ENCODE measurements around the gene TMEM53. TPM values are rescaled to one million over a fixed set of nuclear protein-coding genes. Genes with fewer than 3 reads are reported as not detected.

The TMEM53 gene
- total RNA-seq, 1 donor from 2014 or later: 14.1 TPM

- peaks cover 31% of the 10 kb centered on the region for H3K4me1 Mint-ChIP-seq
- peaks cover 5% of the 10 kb centered on the region for H3K36me3 Mint-ChIP-seq (ENCODE audit: low read depth)
- peak overlapping the region; percentile 53 for H3K27ac Mint-ChIP-seq (ENCODE audit: unreplicated experiment)
Measured at GRCh38 chr1:44641126-44642102, 32.9 kb downstream of the TMEM53 start.

DNA sequence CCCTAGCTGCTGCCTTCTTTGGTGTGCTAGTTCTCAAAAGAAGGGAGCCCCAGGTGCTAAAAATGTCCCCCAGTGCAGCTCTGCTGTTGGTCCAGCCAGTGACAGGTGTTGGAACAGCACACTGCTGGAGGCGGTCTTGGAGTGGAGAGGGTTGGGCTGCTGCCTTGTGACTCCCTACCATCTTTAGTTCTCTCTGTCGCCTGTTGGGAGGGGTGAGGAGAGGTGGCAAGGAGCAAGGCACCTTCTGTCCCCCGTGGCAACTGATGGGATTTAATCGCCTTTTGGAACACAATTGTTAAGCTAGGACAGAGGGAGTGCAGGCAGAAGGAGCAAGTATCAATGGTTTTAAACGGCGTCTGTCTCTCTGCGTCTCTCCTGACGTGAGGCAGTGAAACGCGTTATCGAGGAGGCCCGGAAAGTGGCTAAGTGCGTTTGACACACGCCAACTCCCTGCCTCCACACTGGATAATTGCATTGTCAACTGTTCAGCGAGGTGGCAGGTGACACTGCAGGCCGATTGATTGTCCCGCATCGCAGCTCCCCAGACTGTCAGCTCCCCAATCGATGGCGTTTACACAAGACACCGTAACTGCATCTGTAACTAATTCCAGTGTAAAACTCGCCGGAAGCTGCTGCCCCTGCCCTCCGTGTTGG lies 34.0 kb downstream of the TMEM53 start:
- no peaks in the 10 kb centered on the region for H3K27me3 Mint-ChIP-seq (ENCODE audit: low read depth)
- no peak overlapping the region for H3K4me3 Mint-ChIP-seq
- no peak overlapping the region for H3K27ac Mint-ChIP-seq (ENCODE audit: unreplicated experiment)
- no peak for DNase-seq (ENCODE audit: low read depth, low spot score)
- peaks cover 39% of the 10 kb centered on the region for H3K4me1 Mint-ChIP-seq
- no peaks in the 10 kb centered on the region for H3K9me3 Mint-ChIP-seq
- no peak for TF ChIP-seq CTCF (conservative IDR thresholded peaks at IDR 0.05)
- H3K36me3 Mint-ChIP-seq (ENCODE audit: low read depth): peaks cover 10% of the 10 kb centered on the region

More at GRCh38 chr1:44641126-44642102, 32.9 kb downstream of the TMEM53 start:
- H3K9me3 Mint-ChIP-seq: no peaks in the 10 kb centered on the region
- no peak for DNase-seq (ENCODE audit: low read depth, low spot score)
- no peaks in the 10 kb centered on the region for H3K27me3 Mint-ChIP-seq (ENCODE audit: low read depth)
- H3K4me3 Mint-ChIP-seq: peak overlapping the region; percentile 31
- TF ChIP-seq CTCF (conservative IDR thresholded peaks at IDR 0.05): no peak

DNA sequence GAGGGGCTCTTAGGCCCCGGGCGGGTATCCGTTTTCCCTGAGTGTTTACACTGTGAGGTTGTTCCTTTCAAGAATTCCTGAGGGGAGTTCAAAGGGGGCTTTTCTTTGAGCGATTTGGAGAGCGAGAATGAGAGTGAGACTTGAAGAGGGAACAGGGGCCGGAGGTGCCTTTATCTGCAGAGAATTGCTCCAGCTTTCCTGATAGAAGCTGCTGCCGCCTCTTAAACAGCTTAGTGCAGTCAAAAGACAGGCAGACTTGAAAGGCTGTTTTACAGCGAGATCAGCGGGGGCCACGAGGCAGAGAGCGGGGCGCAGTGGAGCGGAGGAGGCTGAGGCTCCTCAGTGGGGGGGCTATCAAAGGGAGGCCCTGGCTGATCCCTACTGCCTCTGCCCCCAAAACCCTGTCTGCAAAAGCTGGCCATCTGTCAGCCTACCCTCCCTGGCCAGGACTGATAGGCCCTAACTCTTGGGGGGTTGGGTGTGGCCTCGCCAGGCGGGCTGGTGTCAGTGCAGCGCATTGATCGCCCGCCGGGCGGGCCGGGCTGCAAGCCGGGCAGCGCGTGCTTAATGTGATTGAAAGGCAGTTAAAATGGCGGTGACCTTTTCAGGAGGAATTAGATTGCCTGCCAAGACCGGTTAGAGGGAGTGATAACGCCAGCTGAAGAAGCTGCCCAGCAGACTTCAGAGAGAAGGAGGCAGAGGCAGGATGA lies 36.4 kb downstream of the TMEM53 start:
- peak overlapping the region; percentile 71 for H3K4me3 Mint-ChIP-seq
- peak overlapping the region; percentile 87 for H3K27ac Mint-ChIP-seq (ENCODE audit: unreplicated experiment)
- H3K36me3 Mint-ChIP-seq (ENCODE audit: low read depth): peaks cover 14% of the 10 kb centered on the region
- peaks cover 63% of the 10 kb centered on the region for H3K4me1 Mint-ChIP-seq
- H3K27me3 Mint-ChIP-seq (ENCODE audit: low read depth): no peaks in the 10 kb centered on the region
- H3K9me3 Mint-ChIP-seq: no peaks in the 10 kb centered on the region
- no peak for DNase-seq (ENCODE audit: low read depth, low spot score)
- no peak for TF ChIP-seq CTCF (conservative IDR thresholded peaks at IDR 0.05)

DNA sequence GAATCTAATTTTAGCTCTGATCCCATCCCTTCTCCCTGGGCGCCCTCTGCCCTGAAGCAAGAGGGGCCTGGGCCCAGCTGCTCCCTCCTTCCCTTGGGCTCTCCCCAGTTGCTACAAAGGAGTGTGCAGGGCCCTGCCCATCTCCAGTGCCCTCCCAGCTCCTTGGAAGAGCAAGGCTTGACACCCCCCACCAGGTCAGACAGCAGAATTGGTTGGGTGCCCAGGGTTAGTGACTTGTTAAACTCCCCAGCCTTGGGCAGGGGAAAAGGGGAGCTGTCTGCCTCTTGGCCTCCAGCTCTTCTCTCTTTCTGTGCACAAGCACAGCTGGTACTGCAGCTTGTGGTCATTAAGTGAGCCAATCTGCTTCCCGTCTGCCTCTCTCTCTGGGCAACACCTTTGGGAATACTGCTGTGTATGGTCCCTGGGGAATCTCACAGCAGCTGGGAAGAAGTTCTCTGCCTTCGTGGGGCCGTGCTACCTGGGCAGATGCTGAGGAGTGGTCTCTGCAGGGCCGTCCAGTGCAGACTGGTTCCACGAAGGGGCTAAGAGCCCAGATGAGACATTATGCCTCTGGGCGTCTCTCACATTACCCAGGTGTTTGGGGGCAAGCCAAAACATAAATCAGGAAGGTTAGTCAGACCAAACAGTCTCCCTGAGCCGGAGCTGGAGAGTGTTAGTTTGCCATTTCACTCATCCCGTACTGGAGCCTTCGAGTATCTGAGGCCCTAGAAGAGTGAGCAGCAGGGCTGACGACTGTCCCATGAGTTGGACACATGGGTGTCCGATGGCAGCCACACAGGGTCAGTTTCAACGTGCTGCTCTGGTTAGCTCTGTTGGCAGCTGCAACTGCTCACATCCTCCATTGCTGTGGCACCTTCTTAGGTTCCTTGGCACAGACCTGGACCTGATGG lies 37.3 kb downstream of the TMEM53 start:
- no peak for TF ChIP-seq CTCF (conservative IDR thresholded peaks at IDR 0.05)
- H3K4me3 Mint-ChIP-seq: peak overlapping the region; percentile 71
- H3K27me3 Mint-ChIP-seq (ENCODE audit: low read depth): no peaks in the 10 kb centered on the region
- no peaks in the 10 kb centered on the region for H3K9me3 Mint-ChIP-seq
- no peak for DNase-seq (ENCODE audit: low read depth, low spot score)
- peak overlapping the region; percentile 87 for H3K27ac Mint-ChIP-seq (ENCODE audit: unreplicated experiment)
- peaks cover 13% of the 10 kb centered on the region for H3K36me3 Mint-ChIP-seq (ENCODE audit: low read depth)
- H3K4me1 Mint-ChIP-seq: peaks cover 67% of the 10 kb centered on the region
